DMS 273 treated with DMSO at 0.1 percent for 48 hours (cell line): Measurements from ENCODE around the gene CORO2A.
"Not testable (repeated sequence)": the region's sequence is repeated elsewhere in the genome, so short reads cannot be mapped to it uniquely, and the experiment has no call there.

Experiments used
- DNase-seq: peaks from one replicate; lab custom pipeline; 2025; lab: John Stamatoyannopoulos, UW

Gene CORO2A

GRCh38 chr9:98105006-98105405, 87.4 kb downstream of the CORO2A start:
- DNase-seq, result no peak

- no peak for DNase-seq
Measured at GRCh38 chr9:98104445-98104881, 88.0 kb downstream of the CORO2A start.

- DNase-seq, result no peak
Measured at GRCh38 chr9:98101868-98102273, 90.6 kb downstream of the CORO2A start.

- DNase-seq, result no peak
Measured at GRCh38 chr9:98101416-98101815, 91.0 kb downstream of the CORO2A start.

GRCh38 chr9:98100456-98100855, 92.0 kb downstream of the CORO2A start:
- DNase-seq, result no peak

- DNase-seq, result no peak
Measured at GRCh38 chr9:98099898-98100297, 92.5 kb downstream of the CORO2A start.

GRCh38 chr9:98099346-98099745, 93.1 kb downstream of the CORO2A start:
- no peak for DNase-seq

GRCh38 chr9:98097836-98098235, 94.6 kb downstream of the CORO2A start:
- DNase-seq, result no peak

GRCh38 chr9:98096091-98096490, 96.3 kb downstream of the CORO2A start:
- no peak for DNase-seq

GRCh38 chr9:98095401-98095800, 97.0 kb downstream of the CORO2A start:
- no peak for DNase-seq

- no peak for DNase-seq
Measured at GRCh38 chr9:98094851-98095250, 97.6 kb downstream of the CORO2A start.

- no peak for DNase-seq
Measured at GRCh38 chr9:98094316-98094715, 98.1 kb downstream of the CORO2A start.

- DNase-seq, result no peak
Measured at GRCh38 chr9:98092613-98092931, 99.9 kb downstream of the CORO2A start.

GRCh38 chr9:98091735-98092612, 100.5 kb downstream of the CORO2A start:
- no peak for DNase-seq

- DNase-seq, result not testable (repeated sequence)
Measured at GRCh38 chr9:98090674-98091073, 101.8 kb downstream of the CORO2A start.

GRCh38 chr9:98087420-98088354, 104.8 kb downstream of the CORO2A start:
- no peak for DNase-seq

GRCh38 chr9:98086461-98086860, 106.0 kb downstream of the CORO2A start:
- DNase-seq, result no peak

GRCh38 chr9:98085944-98086343, 106.5 kb downstream of the CORO2A start:
- no peak for DNase-seq

- no peak for DNase-seq
Measured at GRCh38 chr9:98085058-98085457, 107.4 kb downstream of the CORO2A start.

- DNase-seq, result no peak
Measured at GRCh38 chr9:98084396-98084795, 108.0 kb downstream of the CORO2A start.

- no peak for DNase-seq
Measured at GRCh38 chr9:98083566-98084183, 108.8 kb downstream of the CORO2A start.

- DNase-seq, result no peak
Measured at GRCh38 chr9:98083061-98083501, 109.4 kb downstream of the CORO2A start.
